NK-92 (cell line): ENCODE results near the gene NDUFB8.
A peak's percentile ranks its signal among the peaks of the same experiment; 100 is the strongest.
"Not testable (repeated sequence)": the region's sequence is repeated elsewhere in the genome, so short reads cannot be mapped to it uniquely, and the experiment has no call there.

Experiments used
- DNase-seq: peaks from one replicate; lab custom pipeline; 2025; ENCODE audit not compliant: unreplicated experiment; lab: John Stamatoyannopoulos, UW

NDUFB8 gene

DNA sequence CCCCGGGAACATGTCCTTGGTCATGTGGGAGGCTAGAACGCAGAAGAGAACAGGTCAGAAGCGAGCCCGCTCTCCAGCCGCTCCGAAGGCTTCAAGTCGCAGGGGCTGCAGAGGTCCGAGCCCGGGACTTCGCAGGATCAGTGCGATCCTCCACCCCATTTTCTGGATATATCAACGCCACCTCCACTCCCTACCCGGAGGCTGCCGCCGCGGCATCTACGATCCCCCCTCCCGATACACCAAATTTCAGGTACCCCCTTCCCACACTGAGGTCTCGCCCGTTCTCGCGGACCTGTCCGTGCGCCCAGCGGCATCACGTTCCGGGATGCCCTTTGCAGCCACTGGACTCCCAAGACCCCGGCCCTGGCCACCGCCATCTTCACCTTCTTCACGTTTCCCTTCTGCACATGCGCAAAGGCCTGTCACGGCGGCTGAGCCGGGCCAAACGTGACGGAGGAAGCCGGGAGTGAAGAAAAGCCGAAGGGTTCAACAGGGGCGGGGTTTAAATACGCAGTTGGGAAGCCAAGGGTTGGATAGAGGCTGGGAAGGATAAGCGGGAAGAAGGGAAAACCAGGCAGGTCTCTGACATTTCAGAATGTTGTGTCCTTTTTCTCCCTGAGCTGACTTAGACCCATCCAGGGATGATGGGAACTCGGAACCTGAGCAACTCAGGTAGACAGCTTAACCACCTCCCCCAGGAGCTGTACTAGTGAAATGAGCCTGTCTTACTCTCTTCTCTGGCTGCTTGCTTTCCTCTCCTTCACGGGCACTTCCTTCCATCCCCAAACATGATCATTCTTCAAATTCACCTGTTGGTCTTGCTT lies at the start of gene NDUFB8:
NDUFB8 (minus strand) TSS at position 397 of the 824 bp plus-strand sequence; CDS start at position 377, 20 bp downstream.
- DNase-seq = peak; percentile 18

DNA sequence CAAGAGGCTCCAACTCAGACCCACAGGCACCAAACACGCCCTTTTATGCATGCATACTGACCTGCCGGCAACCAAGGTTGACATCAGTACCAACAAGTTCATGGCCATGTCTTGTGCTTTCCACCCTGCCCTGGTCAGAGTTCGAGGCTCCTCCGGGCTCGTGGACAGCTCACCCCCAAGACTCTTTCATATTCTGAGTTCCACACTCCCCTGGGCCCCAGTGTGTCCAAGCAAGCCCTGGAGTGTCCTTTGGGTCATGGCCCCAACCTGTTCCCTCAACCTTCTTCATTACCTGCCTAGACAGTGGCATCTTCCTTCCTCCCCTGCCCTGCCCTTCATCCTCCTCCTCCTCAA lies 46.6 kb upstream of the NDUFB8 start:
- no peak for DNase-seq

DNA sequence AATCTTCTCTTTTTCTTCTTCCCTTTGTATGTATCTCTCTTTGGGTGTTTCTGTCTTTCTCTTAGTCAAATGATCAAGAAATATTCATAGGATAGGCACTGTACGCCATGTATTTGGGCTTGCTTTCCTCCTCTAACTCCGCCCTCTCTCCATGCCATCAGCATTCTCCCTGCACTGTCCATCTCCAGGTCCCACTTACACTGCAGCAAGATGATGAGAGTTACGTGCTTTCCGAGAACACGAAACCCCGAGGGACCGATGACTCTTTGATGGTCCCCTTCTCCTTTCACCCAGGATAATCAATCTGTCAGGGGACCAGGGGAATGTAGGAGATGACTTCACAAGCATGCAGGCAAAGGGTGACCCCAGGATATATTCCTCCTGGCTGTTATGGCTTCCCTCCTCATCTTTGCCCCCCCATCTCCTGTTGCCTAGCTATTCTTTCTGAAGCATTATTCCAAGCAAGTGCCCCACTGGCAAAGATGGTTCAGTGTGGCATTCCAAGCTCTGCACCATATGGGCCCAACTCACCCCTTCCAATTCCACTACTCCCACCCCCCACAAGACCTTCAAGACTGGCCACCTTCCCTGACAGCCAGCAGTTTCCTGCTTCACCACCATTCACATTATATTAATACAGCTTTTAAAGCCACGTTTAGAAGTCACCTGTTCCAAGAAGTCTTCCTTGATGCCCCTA lies 46.1 kb upstream of the NDUFB8 start:
- DNase-seq = no peak

DNA sequence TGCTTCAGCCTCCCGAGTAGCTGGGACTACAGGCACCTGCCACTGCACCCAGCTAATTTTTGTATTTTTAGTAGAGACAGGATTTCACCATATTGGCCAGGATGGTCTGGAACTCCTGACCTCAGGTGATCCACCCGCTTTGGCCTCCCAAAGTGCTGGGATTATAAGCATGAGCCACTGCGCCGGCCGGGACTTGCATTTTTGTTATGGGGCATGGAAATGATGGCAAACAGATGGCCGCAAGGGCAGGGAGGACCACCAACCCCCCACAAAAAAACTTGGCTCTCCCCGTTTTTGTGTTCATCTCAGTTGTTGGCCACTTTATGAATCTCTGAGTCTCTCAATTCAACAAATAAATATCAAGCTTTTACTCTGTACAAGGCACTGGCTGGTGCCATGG lies 45.5 kb upstream of the NDUFB8 start:
- DNase-seq = not testable (repeated sequence)

- no peak for DNase-seq
These were observed 41.6 kb upstream of the NDUFB8 start for GRCh38 chr10:100571084-100571856.

DNA sequence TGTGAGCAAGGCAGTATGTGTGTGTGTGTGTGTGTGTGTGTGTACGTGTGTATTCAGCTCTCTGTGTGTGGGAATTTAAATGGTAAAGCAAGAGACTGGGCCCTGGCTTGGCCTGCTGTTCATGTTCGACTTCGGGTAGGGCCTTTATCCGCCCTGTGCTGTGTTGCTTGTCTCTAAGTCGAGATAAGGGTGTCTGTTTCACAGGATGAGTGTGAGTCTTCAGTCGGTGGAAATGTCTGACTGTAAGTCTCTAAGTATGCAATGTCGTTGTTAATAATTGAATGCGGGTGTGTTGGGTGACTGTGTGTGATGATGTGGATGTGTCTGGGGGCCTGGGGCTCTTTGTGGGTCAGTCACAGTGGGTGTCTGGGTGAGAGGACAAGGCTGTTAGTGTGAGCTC lies 40.8 kb upstream of the NDUFB8 start:
- DNase-seq = no peak

DNA sequence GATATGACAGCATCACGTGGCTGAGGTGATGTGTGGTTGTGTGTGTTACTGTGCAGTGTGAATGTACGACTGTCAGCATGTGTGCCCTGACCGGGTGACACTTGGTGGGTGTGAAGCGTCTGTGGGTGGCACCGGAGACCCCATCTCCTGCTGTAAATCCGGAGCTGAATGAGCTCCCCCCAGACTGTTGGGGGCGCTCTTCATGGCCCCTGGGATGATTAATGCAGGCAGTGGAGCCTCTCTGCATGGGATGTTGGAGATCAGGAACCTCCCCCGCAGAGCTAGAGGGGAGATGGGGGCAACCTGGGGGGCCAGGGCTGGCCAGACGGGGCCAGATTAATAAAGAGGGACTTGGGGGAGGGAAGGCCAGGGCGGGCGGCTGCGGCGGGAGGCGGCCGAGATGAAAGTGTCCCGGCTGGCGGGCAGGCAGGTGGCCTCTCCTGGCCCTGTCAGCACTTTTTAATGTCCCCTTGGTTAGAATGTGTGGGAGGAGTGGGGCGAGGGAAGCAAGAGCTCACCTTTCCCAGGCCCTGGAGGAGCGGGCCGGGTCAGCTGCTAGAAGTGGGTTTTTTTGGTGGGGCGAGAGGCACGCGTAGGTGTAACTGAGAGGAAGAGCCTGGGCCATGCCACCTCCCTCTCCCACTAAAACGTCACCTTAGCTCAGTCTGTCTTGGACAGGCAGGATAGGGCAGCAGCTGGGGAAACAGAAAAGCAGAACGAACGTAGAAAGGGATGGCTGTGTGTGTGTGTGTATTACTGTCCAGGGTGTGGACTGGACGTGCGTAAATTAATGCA lies 40.2 kb upstream of the NDUFB8 start:
- DNase-seq = no peak

DNA sequence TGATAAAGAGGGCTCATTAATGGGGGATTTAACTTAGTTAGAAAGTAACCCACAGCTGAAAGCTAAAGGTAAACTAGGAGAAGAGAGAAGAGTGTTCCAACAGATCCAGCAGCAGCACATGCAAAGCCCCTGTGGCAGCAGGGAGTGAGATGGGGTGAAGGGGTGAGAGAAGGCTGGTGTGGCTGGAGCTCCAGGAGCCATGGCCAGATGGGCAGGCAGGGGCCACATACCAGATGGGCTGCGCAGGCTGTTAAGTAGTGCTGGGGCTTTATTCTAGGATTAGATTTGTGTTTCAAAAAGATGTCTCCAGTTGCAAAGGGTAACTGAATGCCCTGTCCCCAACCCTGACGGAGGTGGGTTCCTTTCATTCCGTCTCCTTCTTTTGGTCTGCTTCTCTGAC lies 39.2 kb upstream of the NDUFB8 start:
- DNase-seq = no peak

DNA sequence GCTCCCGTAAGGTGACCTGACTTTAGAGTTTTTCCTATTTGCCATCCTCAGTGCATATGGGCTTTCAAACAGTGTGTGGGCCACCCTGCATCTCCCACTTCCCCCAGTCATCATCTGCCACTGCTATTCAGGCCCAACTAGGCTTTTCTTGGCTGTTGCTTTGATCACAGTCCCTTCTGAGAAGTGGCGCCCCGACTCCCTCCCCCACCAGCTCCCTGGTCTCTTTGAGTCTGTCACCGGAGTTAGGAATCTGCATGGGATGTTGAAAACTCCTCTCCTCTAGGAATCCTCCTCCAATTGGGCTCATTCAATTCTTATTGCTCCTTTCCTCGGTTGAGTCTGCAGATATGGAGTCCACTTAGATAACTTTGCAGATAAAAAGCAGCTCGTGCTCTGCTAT lies 38.2 kb upstream of the NDUFB8 start:
- no peak for DNase-seq

DNA sequence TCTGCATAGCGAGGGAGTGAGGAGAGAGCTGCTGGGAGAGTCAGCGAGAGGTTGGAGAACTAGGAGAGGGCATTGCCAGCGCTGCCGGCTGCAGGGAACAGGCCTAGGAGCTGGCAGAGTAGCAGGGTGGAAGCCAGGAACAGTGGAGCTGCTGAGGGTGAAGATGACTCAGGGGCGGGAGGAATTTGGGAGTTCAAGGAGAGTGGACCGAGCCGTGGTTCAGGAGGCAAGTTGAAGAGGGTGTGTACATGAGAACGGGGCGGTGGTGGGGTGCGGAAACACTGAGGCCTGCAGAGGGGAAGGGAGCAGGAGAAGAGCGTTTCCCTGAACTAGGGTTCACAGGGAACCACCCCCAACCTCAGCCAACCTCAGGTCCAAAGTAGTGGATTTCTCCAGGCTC lies 37.6 kb upstream of the NDUFB8 start:
- no peak for DNase-seq

GRCh38 chr10:100566561-100566960 lies 36.9 kb upstream of the NDUFB8 start:
- DNase-seq = no peak

GRCh38 chr10:100565206-100565985 lies 35.7 kb upstream of the NDUFB8 start:
- DNase-seq = no peak

DNA sequence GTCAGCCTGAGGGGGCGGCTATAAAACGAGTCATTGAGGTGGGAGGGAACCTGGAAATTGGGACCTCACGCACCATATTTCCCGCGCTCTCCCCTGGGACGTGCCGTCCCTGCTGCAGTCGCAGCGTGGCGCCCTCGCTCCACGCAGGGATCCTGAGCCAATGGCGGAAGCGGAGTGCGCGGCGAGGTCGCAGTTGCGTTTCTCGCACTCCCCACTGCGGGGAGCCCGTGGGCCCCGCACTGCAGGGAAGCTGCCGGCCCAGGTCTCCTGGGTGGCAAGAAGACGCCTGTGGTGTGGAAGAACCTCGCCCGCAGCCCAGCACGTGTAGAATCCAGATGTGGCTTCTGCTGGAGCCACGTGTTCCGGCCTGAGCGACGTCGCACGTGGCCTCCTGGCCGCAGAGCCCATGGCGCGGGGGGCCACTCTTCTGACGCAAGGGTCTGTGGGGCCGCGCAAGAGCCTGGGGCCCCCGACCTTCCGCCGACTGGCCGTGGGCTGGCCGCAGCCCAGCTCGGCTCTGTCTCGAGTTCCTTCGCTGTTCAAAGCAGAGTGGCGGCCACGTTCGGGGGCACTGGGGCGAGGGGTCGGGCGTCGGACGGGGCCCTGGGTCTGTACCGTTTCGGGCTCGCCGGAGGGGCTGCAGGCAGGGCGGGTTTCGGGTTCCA lies 32.5 kb upstream of the NDUFB8 start:
- no peak for DNase-seq

- DNase-seq = no peak
These were observed 31.3 kb upstream of the NDUFB8 start for GRCh38 chr10:100561005-100561404.

DNA sequence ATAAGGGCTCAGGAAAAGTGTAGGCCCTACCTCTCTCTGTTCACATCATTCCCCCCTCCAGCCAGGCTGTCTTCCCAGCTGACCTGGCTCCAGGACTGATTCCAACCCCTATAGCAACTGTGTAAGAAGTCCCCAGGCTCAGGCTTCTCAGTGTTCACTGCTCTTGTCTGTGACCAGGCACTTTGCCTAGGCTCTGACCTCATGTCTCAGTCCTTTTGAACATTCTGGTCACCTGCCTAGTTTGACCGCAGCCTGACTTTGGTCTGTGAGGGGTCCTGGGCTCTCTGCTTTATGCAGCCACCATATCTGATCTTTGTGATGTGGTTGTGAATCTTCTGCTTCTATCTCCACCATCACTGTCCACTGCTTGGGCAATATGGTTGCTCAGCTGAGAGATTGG lies 30.6 kb upstream of the NDUFB8 start:
- no peak for DNase-seq

- no peak for DNase-seq
These were observed 25.2 kb upstream of the NDUFB8 start for GRCh38 chr10:100554902-100555301.

GRCh38 chr10:100553929-100554328 lies 24.3 kb upstream of the NDUFB8 start:
- DNase-seq = no peak

- DNase-seq = no peak
These were observed 22.1 kb upstream of the NDUFB8 start for GRCh38 chr10:100551738-100552137.

GRCh38 chr10:100551196-100551595 lies 21.5 kb upstream of the NDUFB8 start:
- DNase-seq = no peak

GRCh38 chr10:100544950-100545349 lies 15.3 kb upstream of the NDUFB8 start:
- no peak for DNase-seq
